ENCODE measurements around the gene FMO5. TPM values are rescaled to one million over a fixed set of nuclear protein-coding genes. Genes with fewer than 3 reads are reported as not detected.
A peak's percentile ranks its signal among the peaks of the same experiment; 100 is the strongest.
"Not testable (repeated sequence)": the region's sequence is repeated elsewhere in the genome, so short reads cannot be mapped to it uniquely, and the experiment has no call there.

The FMO5 gene
- total and polyA plus RNA-seq, 2 of the 13 experiments (the other 11 are each of a cell fraction or from before 2014, with no cell fraction given): 48.2 to 149 TPM

DNA sequence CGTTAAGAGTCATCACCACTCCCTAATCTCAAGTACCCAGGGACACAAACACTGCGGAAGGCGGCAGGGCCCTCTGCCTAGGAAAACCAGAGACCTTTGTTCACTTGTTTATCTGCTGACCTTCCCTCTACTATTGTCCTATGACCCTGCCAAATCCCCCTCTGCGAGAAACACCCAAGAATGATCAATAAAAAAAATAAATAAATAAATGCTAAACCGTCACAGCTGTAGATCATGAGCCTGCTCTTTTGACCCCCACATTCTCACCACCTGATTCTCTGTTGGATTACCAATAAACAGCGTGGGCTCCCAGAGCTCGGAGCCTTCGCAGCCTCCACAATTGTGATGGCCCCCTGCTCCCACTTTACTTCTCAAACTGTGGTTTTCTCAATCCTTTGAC lies 8.8 kb upstream of the FMO5 start (continued):
- TF ChIP-seq, protein P1, sequence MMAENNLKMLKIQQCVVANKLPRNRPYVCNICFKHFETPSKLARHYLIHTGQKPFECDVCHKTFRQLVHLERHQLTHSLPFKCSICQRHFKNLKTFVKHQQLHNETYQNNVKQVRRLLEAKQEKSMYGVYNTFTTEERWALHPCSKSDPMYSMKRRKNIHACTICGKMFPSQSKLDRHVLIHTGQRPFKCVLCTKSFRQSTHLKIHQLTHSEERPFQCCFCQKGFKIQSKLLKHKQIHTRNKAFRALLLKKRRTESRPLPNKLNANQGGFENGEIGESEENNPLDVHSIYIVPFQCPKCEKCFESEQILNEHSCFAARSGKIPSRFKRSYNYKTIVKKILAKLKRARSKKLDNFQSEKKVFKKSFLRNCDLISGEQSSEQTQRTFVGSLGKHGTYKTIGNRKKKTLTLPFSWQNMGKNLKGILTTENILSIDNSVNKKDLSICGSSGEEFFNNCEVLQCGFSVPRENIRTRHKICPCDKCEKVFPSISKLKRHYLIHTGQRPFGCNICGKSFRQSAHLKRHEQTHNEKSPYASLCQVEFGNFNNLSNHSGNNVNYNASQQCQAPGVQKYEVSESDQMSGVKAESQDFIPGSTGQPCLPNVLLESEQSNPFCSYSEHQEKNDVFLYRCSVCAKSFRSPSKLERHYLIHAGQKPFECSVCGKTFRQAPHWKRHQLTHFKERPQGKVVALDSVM (CRISPR knock-in tag; IDR thresholded peaks at IDR 0.05): peak; percentile 56; the same call in 1 of the 2 replicates
- TF ChIP-seq MEIS2 (CRISPR knock-in tag; IDR thresholded peaks at IDR 0.05) (0 out of 2 replicates have a peak, but pooled peaks have one; percentile 36), MEIS1 (CRISPR knock-in tag; IDR thresholded peaks at IDR 0.05; ENCODE audit: borderline replicate concordance) (0 out of 2 replicates have a peak, but pooled peaks have one; percentile 52), ZNF772 (CRISPR knock-in tag; IDR thresholded peaks at IDR 0.05) (peak; percentile 22; the same call in 1 of the 2 replicates), SKI (IDR thresholded peaks at IDR 0.05; ENCODE audit: partially characterized antibody) (peak; percentile 69), ZBTB7B (CRISPR knock-in tag; IDR thresholded peaks at IDR 0.05) (peak; percentile 77; the same call in 1 of the 2 replicates), KLF16 (CRISPR knock-in tag; IDR thresholded peaks at IDR 0.05) (peak in 1 of 2 experiments; percentile 65; a peak in 2 of 4 replicates), MIXL1 (CRISPR knock-in tag; IDR thresholded peaks at IDR 0.05) (0 out of 2 replicates have a peak, but pooled peaks have one; percentile 59), FOXK2 (IDR thresholded peaks at IDR 0.05) (peak; percentile 90), FOXK1 (CRISPR knock-in tag; IDR thresholded peaks at IDR 0.05; ENCODE audit: borderline replicate concordance, low read depth) (peak; percentile 90), RARA (CRISPR knock-in tag; IDR thresholded peaks at IDR 0.05) (peak; percentile 94), NCOR1 (IDR thresholded peaks at IDR 0.05; ENCODE audit: borderline replicate concordance, low read length) (peak; percentile 54; the same call in 1 of the 2 replicates), SOX6 (CRISPR knock-in tag; IDR thresholded peaks at IDR 0.05) (peak; percentile 96), SP5 (CRISPR knock-in tag; IDR thresholded peaks at IDR 0.05; ENCODE audit: borderline replicate concordance, low read depth) (peak; percentile 55), FOXP1 (IDR thresholded peaks at IDR 0.05) (peak; percentile 81), FOXP1 (CRISPR knock-in tag; IDR thresholded peaks at IDR 0.05) (peak; percentile 91), CREB1 (IDR thresholded peaks at IDR 0.05) (peak; percentile 40; the same call in 1 of the 2 replicates), CREB1 (CRISPR knock-in tag; IDR thresholded peaks at IDR 0.05) (peak; percentile 55; the same call in 1 of the 2 replicates)
- TF ChIP-seq, protein P2, sequence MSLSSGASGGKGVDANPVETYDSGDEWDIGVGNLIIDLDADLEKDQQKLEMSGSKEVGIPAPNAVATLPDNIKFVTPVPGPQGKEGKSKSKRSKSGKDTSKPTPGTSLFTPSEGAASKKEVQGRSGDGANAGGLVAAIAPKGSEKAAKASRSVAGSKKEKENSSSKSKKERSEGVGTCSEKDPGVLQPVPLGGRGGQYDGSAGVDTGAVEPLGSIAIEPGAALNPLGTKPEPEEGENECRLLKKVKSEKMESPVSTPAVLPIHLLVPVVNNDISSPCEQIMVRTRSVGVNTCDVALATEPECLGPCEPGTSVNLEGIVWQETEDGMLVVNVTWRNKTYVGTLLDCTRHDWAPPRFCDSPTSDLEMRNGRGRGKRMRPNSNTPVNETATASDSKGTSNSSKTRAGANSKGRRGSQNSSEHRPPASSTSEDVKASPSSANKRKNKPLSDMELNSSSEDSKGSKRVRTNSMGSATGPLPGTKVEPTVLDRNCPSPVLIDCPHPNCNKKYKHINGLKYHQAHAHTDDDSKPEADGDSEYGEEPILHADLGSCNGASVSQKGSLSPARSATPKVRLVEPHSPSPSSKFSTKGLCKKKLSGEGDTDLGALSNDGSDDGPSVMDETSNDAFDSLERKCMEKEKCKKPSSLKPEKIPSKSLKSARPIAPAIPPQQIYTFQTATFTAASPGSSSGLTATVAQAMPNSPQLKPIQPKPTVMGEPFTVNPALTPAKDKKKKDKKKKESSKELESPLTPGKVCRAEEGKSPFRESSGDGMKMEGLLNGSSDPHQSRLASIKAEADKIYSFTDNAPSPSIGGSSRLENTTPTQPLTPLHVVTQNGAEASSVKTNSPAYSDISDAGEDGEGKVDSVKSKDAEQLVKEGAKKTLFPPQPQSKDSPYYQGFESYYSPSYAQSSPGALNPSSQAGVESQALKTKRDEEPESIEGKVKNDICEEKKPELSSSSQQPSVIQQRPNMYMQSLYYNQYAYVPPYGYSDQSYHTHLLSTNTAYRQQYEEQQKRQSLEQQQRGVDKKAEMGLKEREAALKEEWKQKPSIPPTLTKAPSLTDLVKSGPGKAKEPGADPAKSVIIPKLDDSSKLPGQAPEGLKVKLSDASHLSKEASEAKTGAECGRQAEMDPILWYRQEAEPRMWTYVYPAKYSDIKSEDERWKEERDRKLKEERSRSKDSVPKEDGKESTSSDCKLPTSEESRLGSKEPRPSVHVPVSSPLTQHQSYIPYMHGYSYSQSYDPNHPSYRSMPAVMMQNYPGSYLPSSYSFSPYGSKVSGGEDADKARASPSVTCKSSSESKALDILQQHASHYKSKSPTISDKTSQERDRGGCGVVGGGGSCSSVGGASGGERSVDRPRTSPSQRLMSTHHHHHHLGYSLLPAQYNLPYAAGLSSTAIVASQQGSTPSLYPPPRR (CRISPR knock-in tag; IDR thresholded peaks at IDR 0.05; ENCODE audit: borderline replicate concordance): peak; percentile 84; the same call in 1 of the 2 replicates
- TF ChIP-seq, protein P3, sequence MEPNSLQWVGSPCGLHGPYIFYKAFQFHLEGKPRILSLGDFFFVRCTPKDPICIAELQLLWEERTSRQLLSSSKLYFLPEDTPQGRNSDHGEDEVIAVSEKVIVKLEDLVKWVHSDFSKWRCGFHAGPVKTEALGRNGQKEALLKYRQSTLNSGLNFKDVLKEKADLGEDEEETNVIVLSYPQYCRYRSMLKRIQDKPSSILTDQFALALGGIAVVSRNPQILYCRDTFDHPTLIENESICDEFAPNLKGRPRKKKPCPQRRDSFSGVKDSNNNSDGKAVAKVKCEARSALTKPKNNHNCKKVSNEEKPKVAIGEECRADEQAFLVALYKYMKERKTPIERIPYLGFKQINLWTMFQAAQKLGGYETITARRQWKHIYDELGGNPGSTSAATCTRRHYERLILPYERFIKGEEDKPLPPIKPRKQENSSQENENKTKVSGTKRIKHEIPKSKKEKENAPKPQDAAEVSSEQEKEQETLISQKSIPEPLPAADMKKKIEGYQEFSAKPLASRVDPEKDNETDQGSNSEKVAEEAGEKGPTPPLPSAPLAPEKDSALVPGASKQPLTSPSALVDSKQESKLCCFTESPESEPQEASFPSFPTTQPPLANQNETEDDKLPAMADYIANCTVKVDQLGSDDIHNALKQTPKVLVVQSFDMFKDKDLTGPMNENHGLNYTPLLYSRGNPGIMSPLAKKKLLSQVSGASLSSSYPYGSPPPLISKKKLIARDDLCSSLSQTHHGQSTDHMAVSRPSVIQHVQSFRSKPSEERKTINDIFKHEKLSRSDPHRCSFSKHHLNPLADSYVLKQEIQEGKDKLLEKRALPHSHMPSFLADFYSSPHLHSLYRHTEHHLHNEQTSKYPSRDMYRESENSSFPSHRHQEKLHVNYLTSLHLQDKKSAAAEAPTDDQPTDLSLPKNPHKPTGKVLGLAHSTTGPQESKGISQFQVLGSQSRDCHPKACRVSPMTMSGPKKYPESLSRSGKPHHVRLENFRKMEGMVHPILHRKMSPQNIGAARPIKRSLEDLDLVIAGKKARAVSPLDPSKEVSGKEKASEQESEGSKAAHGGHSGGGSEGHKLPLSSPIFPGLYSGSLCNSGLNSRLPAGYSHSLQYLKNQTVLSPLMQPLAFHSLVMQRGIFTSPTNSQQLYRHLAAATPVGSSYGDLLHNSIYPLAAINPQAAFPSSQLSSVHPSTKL (CRISPR knock-in tag; IDR thresholded peaks at IDR 0.05): peak; percentile 90
- TF ChIP-seq SOX6 (IDR thresholded peaks at IDR 0.05): not testable (repeated sequence)

Data from HepG2 (cell line).